Kidney epithelial cell (primary cell): ENCODE results near the gene LUC7L3. TPM values are rescaled to one million over a fixed set of nuclear protein-coding genes. Genes with fewer than 3 reads are reported as not detected.

ENCODE experiments used
- DNase-seq: peaks from one replicate; pipeline ENCODE4 v3.0.0-alpha.2; 2010; ENCODE audit warnings: low read depth
- H3K27me3 ChIP-seq: 2 replicates; pipeline ENCODE4 v1.6.0; 2011; ENCODE audit warnings: low read length; ENCODE audit not compliant: control insufficient read depth, insufficient read depth
- H3K36me3 ChIP-seq: 2 replicates; pipeline ENCODE4 v1.5.1; 2011; ENCODE audit warnings: low read length; ENCODE audit not compliant: control insufficient read depth, insufficient read depth
- H3K4me3 ChIP-seq: 2 replicates; pipeline ENCODE4 v1.5.1; 2011; ENCODE audit warnings: low read depth, mild to moderate bottlenecking, control low read depth, low read length
- CTCF ChIP-seq: IDR thresholded peaks from 2 replicates; pipeline ENCODE4 v1.5.1; 2011; ENCODE audit warnings: mild to moderate bottlenecking, moderate library complexity, low read length, control low read depth, inconsistent platforms; ENCODE audit not compliant: insufficient read depth, poor library complexity, severe bottlenecking
- total RNA-seq: library from RNA; depleted of rRNA; stranded (reverse); fragments of >200 nt; gene quantifications from 2 replicates; pipeline ENCODE4 v1.2.3, GENCODE V29; 2015

The LUC7L3 gene
- total RNA-seq, 1 donor from 2014 or later, result 31.5 TPM

GRCh38 chr17:50684612-50685333, 34.6 kb upstream of the LUC7L3 start:
- DNase-seq, result no peak
- no peaks in the 10 kb centered on the region for H3K36me3 ChIP-seq
- no peak for TF ChIP-seq CTCF
- no peak overlapping the region for H3K4me3 ChIP-seq
- no peaks in the 10 kb centered on the region for H3K27me3 ChIP-seq

GRCh38 chr17:50685334-50685665, 34.1 kb upstream of the LUC7L3 start:
- H3K36me3 ChIP-seq, result no peaks in the 10 kb centered on the region
- no peaks in the 10 kb centered on the region for H3K27me3 ChIP-seq
- H3K4me3 ChIP-seq, result no peak overlapping the region
- DNase-seq, result no peak
- TF ChIP-seq CTCF, result no peak

- H3K36me3 ChIP-seq, result no peaks in the 10 kb centered on the region
- no peaks in the 10 kb centered on the region for H3K27me3 ChIP-seq
- no peak overlapping the region for H3K4me3 ChIP-seq
- no peak for DNase-seq
- no peak for TF ChIP-seq CTCF
These were observed 33.5 kb upstream of the LUC7L3 start for GRCh38 chr17:50685691-50686493.

GRCh38 chr17:50686494-50687199, 32.8 kb upstream of the LUC7L3 start:
- Histone ChIP-seq H3K4me3 (no peak overlapping the region), H3K27me3 (no peaks in the 10 kb centered on the region), H3K36me3 (no peaks in the 10 kb centered on the region)
- no peak for TF ChIP-seq CTCF
- DNase-seq, result no peak

GRCh38 chr17:50687200-50688066, 32.0 kb upstream of the LUC7L3 start:
- H3K36me3 ChIP-seq, result no peaks in the 10 kb centered on the region
- no peaks in the 10 kb centered on the region for H3K27me3 ChIP-seq
- DNase-seq, result no peak
- no peak for TF ChIP-seq CTCF
- H3K4me3 ChIP-seq, result no peak overlapping the region
